Measurements from ENCODE around the gene TMEM86A. TPM values are rescaled to one million over a fixed set of nuclear protein-coding genes. Genes with fewer than 3 reads are reported as not detected.

The TMEM86A gene
- total and polyA plus RNA-seq, 2 of the 13 experiments (the other 11 are each of a cell fraction or from before 2014, with no cell fraction given) = 0.03 to 0.07 TPM

GRCh38 chr11:18709414-18709813 lies 10.8 kb downstream of the TMEM86A start (continued):
- TF ChIP-seq EP300 (IDR thresholded peaks at IDR 0.05; ENCODE audit: low read depth in 2 of 2, low read length in 2 of 2) (no peak), EP300 (CRISPR knock-in tag; IDR thresholded peaks at IDR 0.05; ENCODE audit: borderline replicate concordance) (no peak), MXD4 (CRISPR knock-in tag; IDR thresholded peaks at IDR 0.05) (no peak), ZNF318 (CRISPR knock-in tag; IDR thresholded peaks at IDR 0.05) (no peak)

GRCh38 chr11:18710545-18710944 lies 12.0 kb downstream of the TMEM86A start:
- in situ Hi-C loops (cut with HindIII; ENCODE audit: extremely low pct_ligation_motif_present, low pct_unique_long_range_greater_than_20kb) = no loop called here
- no peak overlapping the region for H3K4me3 ChIP-seq (replicated peaks in 1 of 3; ENCODE audit: insufficient read depth in 1 of 3, low read depth in 2 of 3, low read length in 3 of 3)
- no peaks in the 10 kb centered on the region for H3K9me3 ChIP-seq (ENCODE audit: low read length)
- H3K36me3 ChIP-seq (replicated peaks in 1 of 2; ENCODE audit: control insufficient read depth in 1 of 2, insufficient read depth in 2 of 2, low read length in 2 of 2) = no peaks in the 10 kb centered on the region
- no peak for DNase-seq (ENCODE audit: low spot score)
- BruUV-seq (replicated peaks) = no TSS peak
- H3K4me2 ChIP-seq (ENCODE audit: low read depth, low read length) = no peak overlapping the region
- H3K79me2 ChIP-seq (ENCODE audit: insufficient read depth, low read length) = no peaks in the 10 kb centered on the region
- no peak overlapping the region for H3K27ac ChIP-seq (ENCODE audit: extremely low read length, insufficient read depth, low read length)
- no peak overlapping the region for H3K9ac ChIP-seq (ENCODE audit: insufficient read depth, low read depth, low read length)
- ChIA-PET CTCF (ENCODE audit: low intra/inter-chr PET ratio, low total read pairs) (no interaction called here), POLR2A (no interaction called here)
- no peaks in the 10 kb centered on the region for H4K20me1 ChIP-seq (ENCODE audit: insufficient read depth, low read length)
- ATAC-seq = no peak
- no peak for FAIRE-seq
- intact Hi-C loops (cut with micrococcal nuclease; ENCODE audit: unreplicated experiment) = no loop called here
- peaks cover 4 to 81% of the 10 kb centered on the region in 2 experiments for H3K27me3 ChIP-seq (ENCODE audit: control insufficient read depth in 1 of 2, insufficient read depth in 2 of 2, low read length in 2 of 2)
- TF ChIP-seq ZFP37 (CRISPR knock-in tag; IDR thresholded peaks at IDR 0.05; ENCODE audit: borderline replicate concordance) (no peak), ZNF577 (CRISPR knock-in tag; IDR thresholded peaks at IDR 0.05; ENCODE audit: borderline replicate concordance, low read depth) (no peak), ZFP36 (IDR thresholded peaks at IDR 0.05; ENCODE audit: borderline replicate concordance, low read depth, low read length, partially characterized antibody) (no peak), ZNF609 (CRISPR knock-in tag; IDR thresholded peaks at IDR 0.05; ENCODE audit: borderline replicate concordance) (no peak), HNRNPLL (IDR thresholded peaks at IDR 0.05; ENCODE audit: low read depth, low read length, poor library complexity, severe bottlenecking) (no peak), CREBL2 (CRISPR knock-in tag; IDR thresholded peaks at IDR 0.05; ENCODE audit: borderline replicate concordance) (no peak)
- 0% methylated on average over 3 of the region's 5 CpGs for WGBS (ENCODE audit: low lambda C conversion rate)
- no peaks in the 10 kb centered on the region for H3K4me1 ChIP-seq (ENCODE audit: insufficient read depth, low read length)
- no peak overlapping the region for H2AFZ ChIP-seq (ENCODE audit: low read length)
